Subcutaneous adipose tissue (tissue), 4 donors: ENCODE data around the gene RBBP5. TPM values are rescaled to one million over a fixed set of nuclear protein-coding genes. Genes with fewer than 3 reads are reported as not detected.

Source experiments
- CTCF ChIP-seq: fragments of 450-650 bp; IDR thresholded peaks from one replicate; pipeline ENCODE4 v1.5.1; 2016; ENCODE audit warnings: low read depth, mild to moderate bottlenecking, control low read depth, antibody characterized with exemption, moderate library complexity
- total RNA-seq, 4 donors: library from RNA; depleted of rRNA; stranded (reverse); fragments of >200 nt; gene quantifications; one replicate each; pipeline ENCODE4 v1.1.0, GENCODE V29; 2016

RBBP5 gene
- total RNA-seq, 4 donors from 2014 or later: 13.8 to 25.5 (median 14.6) TPM

GRCh38 chr1:205141236-205142101 lies 19.7 kb upstream of the RBBP5 start:
- TF ChIP-seq CTCF: no peak

- TF ChIP-seq CTCF: no peak
Measured at GRCh38 chr1:205140113-205140512, 18.3 kb upstream of the RBBP5 start.

DNA sequence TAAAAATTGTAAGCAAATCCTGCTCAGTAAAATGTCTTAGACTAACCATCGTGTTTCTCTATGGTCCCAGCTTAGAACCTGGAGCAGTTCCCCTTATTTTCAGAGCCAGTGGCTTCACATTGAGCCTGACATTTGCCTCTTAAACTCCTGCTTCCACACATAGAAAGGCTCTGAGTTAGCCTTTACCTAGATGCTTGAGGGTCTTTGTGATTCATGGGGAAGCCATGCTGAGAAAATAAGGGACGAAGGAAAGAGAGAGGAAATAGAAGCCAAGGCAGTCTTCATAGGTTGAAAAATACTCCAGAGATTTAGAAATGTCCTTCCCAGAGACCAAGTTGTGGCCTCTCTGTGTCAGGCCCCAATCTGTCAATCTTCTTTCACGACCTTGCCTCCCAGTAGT lies 16.1 kb upstream of the RBBP5 start:
- TF ChIP-seq CTCF: no peak

DNA sequence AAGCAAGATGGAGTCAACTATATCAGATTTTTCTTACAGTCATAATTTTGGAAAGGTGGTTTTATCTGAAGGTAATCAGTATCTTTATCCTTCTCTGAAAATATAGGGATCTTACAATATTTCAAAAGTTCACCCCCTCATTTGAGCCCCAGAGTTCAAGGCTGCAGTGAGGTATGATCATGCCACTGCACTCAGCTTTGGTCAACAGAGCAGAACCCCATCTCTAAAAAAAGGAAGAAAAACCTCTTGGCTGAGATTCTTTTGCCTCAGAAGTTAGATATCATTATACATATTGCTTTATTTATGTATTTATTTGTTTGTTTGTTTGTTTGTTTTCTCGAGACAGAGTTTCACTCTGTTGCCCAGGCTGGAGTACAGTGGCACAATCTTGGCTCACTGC lies 11.5 kb upstream of the RBBP5 start:
- no peak for TF ChIP-seq CTCF

- no peak for TF ChIP-seq CTCF
Measured at GRCh38 chr1:205129447-205130029, 7.8 kb upstream of the RBBP5 start.

DNA sequence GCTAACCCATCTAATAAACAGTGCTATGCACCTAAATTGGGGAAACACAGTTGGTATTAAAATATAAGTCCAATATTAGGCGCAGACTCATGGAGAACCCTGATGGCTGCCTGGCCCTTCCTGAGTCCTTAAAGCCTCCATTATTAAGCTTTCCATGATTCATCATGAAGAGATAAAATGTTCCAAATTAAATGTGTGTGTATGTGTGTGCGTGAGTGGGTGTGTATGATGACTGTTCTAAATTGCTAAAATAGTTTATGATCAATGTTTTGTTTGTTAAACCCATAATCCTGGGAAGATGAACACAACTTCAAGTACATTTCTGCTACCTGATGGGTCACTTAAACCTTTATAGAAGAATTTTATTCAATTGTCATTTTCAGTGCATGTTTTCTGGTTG lies 6.3 kb upstream of the RBBP5 start:
- no peak for TF ChIP-seq CTCF

- TF ChIP-seq CTCF: no peak
Measured at GRCh38 chr1:205127646-205128045, 5.9 kb upstream of the RBBP5 start.
